ENCODE measurements around the gene ZFYVE27. TPM values are rescaled to one million over a fixed set of nuclear protein-coding genes. Genes with fewer than 3 reads are reported as not detected.

ZFYVE27 gene
- total and polyA plus RNA-seq, 12 donors: 23.6 to 45.3 (median 33.2) TPM

DNA sequence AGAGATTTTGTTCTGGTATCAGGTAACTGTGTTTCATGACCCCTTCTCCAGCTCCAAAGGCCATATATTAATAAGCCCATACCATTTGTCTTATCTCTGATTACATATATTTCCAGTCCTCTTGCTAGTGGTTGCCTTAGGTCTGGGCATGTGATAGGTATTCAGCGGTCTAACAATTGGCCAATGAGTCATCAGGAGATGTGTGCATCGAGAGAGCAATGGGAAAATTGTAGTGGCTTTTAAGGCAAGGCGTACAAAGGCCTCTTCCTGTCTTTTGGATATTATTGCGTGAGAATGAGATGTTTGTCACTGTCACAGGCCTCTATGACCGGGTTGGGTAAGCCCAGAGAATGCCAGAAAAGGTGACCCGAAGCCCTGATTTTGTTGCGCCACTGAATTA lies 73.5 kb downstream of the ZFYVE27 start:
- TF ChIP-seq, protein P1, sequence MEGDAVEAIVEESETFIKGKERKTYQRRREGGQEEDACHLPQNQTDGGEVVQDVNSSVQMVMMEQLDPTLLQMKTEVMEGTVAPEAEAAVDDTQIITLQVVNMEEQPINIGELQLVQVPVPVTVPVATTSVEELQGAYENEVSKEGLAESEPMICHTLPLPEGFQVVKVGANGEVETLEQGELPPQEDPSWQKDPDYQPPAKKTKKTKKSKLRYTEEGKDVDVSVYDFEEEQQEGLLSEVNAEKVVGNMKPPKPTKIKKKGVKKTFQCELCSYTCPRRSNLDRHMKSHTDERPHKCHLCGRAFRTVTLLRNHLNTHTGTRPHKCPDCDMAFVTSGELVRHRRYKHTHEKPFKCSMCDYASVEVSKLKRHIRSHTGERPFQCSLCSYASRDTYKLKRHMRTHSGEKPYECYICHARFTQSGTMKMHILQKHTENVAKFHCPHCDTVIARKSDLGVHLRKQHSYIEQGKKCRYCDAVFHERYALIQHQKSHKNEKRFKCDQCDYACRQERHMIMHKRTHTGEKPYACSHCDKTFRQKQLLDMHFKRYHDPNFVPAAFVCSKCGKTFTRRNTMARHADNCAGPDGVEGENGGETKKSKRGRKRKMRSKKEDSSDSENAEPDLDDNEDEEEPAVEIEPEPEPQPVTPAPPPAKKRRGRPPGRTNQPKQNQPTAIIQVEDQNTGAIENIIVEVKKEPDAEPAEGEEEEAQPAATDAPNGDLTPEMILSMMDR (IDR thresholded peaks at IDR 0.05): no peak
- TF ChIP-seq POLR2A (IDR thresholded peaks at IDR 0.05): no peak
- no peak overlapping the region for H3K4me3 ChIP-seq
- H3K36me3 ChIP-seq (replicated peaks in 1 of 2): no peaks in the 10 kb centered on the region
- no peaks in the 10 kb centered on the region for H3K9me3 ChIP-seq (replicated peaks in 1 of 3)
- H3K27ac ChIP-seq: no peak overlapping the region
- H3K4me1 ChIP-seq (replicated peaks in 1 of 2): no peaks in the 10 kb centered on the region
- intact Hi-C loops (cut with DNase I): no loop called here
- DNase-seq: no peak
- 79 to 90% (median 82%) methylated on average over 7 of the region's 7 CpGs for WGBS, 4 donors
- no peaks in the 10 kb centered on the region for H3K27me3 ChIP-seq

Other genes starting within 250 kb of the ZFYVE27 start
- 100 to 1,000 TPM in 1 of 9 donors, 10 to 100 TPM in 8; 38.7 to 139 (median 61.0) TPM for gene MMS19, start 238.7 kb upstream of the ZFYVE27 start, total RNA-seq
- 10 to 100 TPM; 46.8 to 79.8 (median 68.4) TPM for gene MMS19, start 238.7 kb upstream of the ZFYVE27 start, polyA plus RNA-seq
- 10 to 100 TPM in 8 of 9 donors, 1 to 10 TPM in 1; 7.9 to 24.2 (median 13.3) TPM for gene UBTD1, start 238.2 kb upstream of the ZFYVE27 start, total RNA-seq
- gene UBTD1, start 238.2 kb upstream of the ZFYVE27 start, polyA plus RNA-seq: 10 to 100 TPM in 2 of 3 donors, 1 to 10 TPM in 1; 1.4 to 20.6 (median 17.4) TPM
- 1 to 10 TPM in 5 of 9 donors, under 1 TPM in 2, not detected in 2; 0.67 to 2.9 (median 2.3) TPM for gene ANKRD2, start 164.3 kb upstream of the ZFYVE27 start, total RNA-seq
- gene ANKRD2, start 164.3 kb upstream of the ZFYVE27 start, polyA plus RNA-seq: under 1 TPM; 0.24 to 0.81 (median 0.72) TPM
- gene HOGA1, start 152.7 kb upstream of the ZFYVE27 start, total RNA-seq: 10 to 100 TPM in 6 of 9 donors, 1 to 10 TPM in 3; 2.1 to 30.8 (median 13.3) TPM
- 10 to 100 TPM in 2 of 3 donors, 1 to 10 TPM in 1; 3.2 to 13.6 (median 12.1) TPM for gene HOGA1, start 152.7 kb upstream of the ZFYVE27 start, polyA plus RNA-seq
- gene C10orf62, start 147.4 kb upstream of the ZFYVE27 start, total RNA-seq: 1 to 10 TPM in 3 of 9 donors, under 1 TPM in 3, not detected in 3; 0.47 to 2.3 (median 1.0) TPM
- gene C10orf62, start 147.4 kb upstream of the ZFYVE27 start, polyA plus RNA-seq: 1 to 10 TPM in 1 of 3 donors, under 1 TPM in 2; 0.26 to 1.3 (median 0.44) TPM
- 10 to 100 TPM in 2 of 9 donors, 1 to 10 TPM in 7; 1.6 to 12.2 (median 7.9) TPM for gene MORN4, start 103.6 kb upstream of the ZFYVE27 start, total RNA-seq
- gene MORN4, start 103.6 kb upstream of the ZFYVE27 start, polyA plus RNA-seq: 10 to 100 TPM in 2 of 3 donors, 1 to 10 TPM in 1; 5.1 to 15.0 (median 11.7) TPM
- gene PI4K2A, start 96.5 kb upstream of the ZFYVE27 start, total RNA-seq: 10 to 100 TPM; 30.0 to 70.8 (median 41.6) TPM
- 10 to 100 TPM; 17.8 to 69.8 (median 18.2) TPM for gene PI4K2A, start 96.5 kb upstream of the ZFYVE27 start, polyA plus RNA-seq
- gene AVPI1, start 49.9 kb upstream of the ZFYVE27 start, total RNA-seq: 100 to 1,000 TPM in 1 of 9 donors, 10 to 100 TPM in 8; 13.1 to 158 (median 27.1) TPM
- gene AVPI1, start 49.9 kb upstream of the ZFYVE27 start, polyA plus RNA-seq: 10 to 100 TPM; 15.4 to 19.7 (median 15.7) TPM
- gene MARVELD1, start 23.4 kb upstream of the ZFYVE27 start, total RNA-seq: 10 to 100 TPM in 4 of 9 donors, 1 to 10 TPM in 5; 4.2 to 23.5 (median 9.3) TPM
- gene MARVELD1, start 23.4 kb upstream of the ZFYVE27 start, polyA plus RNA-seq: 10 to 100 TPM in 2 of 3 donors, 1 to 10 TPM in 1; 6.3 to 11.7 (median 10.7) TPM
- 10 to 100 TPM in 2 of 9 donors, 1 to 10 TPM in 3, under 1 TPM in 4; 0.22 to 12.9 (median 1.4) TPM for gene SFRP5, start 34.9 kb downstream of the ZFYVE27 start, total RNA-seq
- gene SFRP5, start 34.9 kb downstream of the ZFYVE27 start, polyA plus RNA-seq: 10 to 100 TPM in 1 of 3 donors, 1 to 10 TPM in 2; 8.0 to 43.4 (median 8.7) TPM
- 1 to 10 TPM in 3 of 9 donors, under 1 TPM in 6; 0.06 to 2.2 (median 0.61) TPM for gene GOLGA7B, start 112.7 kb downstream of the ZFYVE27 start, total RNA-seq
- gene GOLGA7B, start 112.7 kb downstream of the ZFYVE27 start, polyA plus RNA-seq: 10 to 100 TPM in 1 of 3 donors, 1 to 10 TPM in 2; 1.8 to 20.3 (median 3.5) TPM

Data from adrenal gland (tissue), 12 donors.